Measurements from ENCODE around the gene MBIP.

MBIP gene

DNA sequence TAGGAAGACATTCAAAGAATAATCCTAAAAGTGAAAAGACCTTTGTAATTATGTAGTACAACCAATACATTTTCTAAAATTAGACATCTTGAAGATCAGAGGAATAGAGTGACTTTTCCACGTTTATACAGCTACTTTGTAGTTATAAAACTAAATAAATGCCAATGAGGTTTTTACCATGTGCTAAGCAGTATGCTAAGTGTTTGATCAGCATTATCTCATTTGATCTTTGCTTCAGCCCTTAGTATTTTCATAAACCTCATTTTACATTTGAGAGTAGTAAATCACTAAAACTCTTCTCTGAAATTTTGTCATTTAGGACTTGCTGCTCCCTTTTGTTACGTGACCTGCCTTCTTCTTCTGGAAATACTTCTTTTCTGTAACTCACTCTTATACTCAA lies 13.6 kb downstream of the MBIP start:
- no peak for DNase-seq

DNA sequence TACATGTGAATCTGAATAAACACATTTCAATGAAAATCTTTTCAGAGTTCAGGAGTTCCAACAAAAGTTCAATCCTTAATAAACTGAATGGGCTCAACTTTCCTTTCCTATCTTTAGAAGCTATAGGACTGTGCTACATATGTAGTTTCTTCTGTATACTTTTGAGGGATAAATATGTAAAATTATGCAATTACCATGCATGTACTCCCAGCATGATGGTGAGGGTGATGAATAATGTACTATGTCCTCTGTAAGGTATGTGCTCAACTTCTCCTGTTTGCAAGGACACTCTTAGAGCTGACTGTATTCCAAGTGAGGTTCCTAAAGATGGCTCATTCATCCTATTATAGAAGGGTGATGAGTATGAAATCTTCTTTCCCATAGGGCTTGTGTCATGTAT lies 15.5 kb downstream of the MBIP start:
- DNase-seq: no peak

DNA sequence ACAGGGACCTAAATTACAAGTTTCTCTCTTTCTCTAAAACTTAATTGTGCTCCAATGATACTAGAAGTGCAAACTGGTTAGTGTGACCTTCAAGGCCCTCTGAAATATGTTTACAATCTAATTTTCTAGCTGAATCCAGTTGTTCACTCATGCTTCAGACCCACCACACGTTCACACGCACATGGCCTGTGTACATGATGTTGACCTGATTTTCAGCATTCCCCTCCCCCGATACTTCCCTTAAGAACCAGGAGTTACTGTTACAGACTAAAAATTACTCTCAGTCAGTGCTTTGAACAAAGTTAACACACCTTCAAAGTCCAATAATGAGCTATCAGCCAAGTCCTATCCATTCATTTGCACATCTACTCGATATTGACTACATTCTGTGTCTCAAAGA lies 16.5 kb downstream of the MBIP start:
- no peak for DNase-seq

DNA sequence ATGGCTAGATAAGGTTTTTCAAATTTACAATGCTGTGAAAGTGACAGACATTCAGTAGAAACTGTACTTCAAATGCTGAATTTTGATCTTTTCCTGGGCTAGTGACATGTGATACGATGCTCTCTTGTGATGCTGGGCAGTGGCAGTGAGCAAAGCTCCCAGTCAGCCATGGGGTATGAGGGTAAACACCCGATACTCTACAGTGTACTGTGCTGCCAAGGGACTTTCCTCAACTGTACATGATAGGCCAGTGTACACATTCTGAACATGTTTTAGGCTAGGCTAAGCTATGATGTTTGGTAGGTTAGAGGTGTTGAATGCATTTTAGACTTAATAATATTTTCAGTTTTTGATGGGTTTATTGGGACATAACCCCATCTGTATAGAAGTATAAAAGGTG lies 17.6 kb downstream of the MBIP start:
- no peak for DNase-seq

DNA sequence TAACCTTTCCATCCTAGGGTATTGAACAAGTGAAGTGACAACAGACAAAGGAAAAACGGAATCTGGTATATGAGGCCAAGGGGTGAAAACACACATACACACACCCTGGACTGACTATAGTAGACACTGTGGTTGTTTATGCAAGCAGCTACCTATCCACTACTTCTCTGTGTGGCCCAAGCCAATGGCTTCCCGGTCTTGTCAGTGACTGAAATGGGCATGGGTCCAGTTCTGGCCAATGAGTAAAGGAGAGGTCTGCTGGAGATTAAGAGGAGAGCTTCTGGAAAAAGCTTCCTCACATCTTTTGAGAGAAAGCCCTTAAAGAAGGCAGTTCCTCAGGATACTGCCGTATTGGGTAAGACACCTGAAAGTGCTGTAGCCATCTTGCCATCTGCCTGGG lies 19.3 kb downstream of the MBIP start:
- no peak for DNase-seq

DNA sequence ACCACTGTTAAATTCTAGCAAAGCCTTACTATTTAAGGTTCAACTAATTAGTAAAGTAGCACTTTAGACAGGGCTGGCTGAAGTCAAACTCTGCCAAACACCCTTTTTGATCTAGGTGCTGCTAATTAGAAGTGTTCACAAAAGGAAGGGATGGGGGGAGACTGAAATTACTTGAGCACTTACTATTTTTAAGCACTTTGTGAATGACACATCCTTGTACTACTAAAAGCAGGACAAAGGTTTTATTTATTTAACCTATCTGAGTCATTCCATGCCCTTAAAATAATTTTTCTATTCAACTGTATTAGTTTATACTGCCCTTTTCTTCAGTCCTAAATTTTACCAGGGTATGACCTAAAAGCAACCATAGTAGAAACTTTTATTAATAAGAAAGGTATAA lies 20.1 kb downstream of the MBIP start:
- DNase-seq: no peak

DNA sequence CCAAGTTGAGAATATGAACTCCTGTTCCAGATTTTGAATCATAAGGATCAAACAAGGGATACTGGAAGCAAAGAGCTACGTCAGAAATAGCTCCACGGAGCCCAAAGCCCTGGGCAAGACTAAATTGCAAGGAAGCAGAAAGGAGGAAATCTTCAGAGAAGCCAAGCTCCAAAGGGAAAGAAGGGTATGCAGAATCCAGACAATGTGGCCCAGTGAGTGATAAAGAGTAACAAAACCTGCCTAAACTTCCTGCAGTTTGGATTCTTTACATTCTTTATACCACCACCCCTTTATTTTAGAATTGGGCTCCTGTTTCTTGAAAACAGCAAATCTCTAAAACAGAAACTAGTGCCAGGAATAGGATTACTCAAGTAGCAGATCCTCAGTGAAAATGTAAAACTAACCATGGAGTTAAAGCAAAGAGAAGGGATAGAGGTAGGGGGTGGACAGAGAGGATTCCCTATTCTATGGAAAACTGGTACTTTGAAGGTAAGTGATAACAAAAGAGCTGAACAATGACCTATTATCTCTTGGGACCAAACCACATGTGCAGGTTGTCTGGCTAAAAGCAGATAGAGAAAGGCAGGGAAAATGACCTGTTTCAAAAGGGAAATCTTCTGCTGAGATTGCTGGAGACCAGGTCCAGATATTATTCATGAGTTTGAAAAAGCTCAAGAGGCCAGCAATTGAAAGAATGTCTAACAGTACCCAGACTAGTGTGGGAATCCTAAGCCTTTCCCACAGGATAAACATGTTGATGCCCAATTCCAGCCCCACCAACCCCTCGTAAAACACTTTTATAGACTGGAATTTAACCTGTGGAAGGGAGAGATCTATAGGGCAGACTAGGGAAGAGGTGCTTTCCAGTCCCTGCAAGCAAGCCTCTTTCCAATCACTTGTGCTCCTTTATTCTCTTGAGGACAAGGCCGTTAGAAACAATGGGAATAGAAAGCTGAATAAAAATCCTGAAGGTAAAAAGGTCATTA lies 24.5 kb downstream of the MBIP start:
- no peak for DNase-seq

DNA sequence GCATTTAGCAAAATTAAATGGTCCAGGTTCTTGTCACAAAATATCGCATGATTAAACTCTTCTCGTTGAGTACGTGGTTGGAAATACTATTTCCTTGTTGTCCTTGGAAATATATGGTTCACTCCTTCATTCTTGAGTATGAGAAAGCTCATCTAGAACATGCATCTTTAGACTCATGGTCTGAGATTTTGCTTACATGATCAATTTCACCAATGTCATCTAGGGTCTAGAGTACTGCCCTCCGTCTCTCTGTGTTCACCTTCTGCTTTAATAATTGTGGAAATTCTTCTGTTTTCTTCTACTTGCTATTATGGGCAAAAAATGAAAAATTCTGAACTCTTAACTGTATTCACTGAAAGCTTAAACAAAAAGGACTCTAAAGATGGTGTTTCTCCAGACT lies 25.9 kb downstream of the MBIP start:
- no peak for DNase-seq

DNA sequence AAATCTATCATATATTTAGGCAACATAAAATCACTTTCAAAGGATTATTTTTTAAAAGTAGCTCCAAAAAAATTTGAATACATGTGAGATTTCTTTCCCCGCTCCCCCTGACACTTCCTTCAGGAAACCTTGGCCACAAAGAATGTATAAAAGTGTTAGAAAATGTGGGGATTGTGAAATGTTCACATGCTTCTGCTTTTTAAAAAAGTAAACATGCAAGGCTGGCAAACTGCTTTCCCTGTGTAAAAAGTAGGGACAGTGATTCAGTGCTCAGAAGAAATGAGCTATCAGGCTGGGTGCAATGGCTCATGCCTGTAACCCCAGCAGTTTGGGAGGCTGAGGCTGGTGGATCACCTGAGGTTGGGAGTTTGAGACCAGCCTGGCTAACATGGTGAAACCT lies 26.6 kb downstream of the MBIP start:
- DNase-seq: no peak

DNA sequence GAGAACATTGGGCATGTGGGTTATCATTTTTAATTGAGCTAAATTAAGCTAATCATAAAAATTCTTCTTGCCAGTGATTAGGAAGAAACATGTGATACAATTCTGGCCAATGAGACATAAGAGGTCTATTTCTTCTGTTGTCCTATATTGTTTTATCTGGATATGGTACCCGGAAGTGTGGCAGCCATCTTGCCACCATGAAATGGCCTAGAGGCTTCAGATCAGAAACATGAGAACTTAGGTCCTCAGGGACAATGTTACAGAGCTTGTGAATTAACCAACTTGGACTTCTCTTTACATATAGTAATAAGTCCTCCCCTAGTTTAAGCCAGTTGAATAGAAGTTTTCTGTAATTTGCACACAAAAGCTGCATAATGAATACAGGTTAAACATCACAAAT lies 30.5 kb downstream of the MBIP start:
- DNase-seq: no peak

DNA sequence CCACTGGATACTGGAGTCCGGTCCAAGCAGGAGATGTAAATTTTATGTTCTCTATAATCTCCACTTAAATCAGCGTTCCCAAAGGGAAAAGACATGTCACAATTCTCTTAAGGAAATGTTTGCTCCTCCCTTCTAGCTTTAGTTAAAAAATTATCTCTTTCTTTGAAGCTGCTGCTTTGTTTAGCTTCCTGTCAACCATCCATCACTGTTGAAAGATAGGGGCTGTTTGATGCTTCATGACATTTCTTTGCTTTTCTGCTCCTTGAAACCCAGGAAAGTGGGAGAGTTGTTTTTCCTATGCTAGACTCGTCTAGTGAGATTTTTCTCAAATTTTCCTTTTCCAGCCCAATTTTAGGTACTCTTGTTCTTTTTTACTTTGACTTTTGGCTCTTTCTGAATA lies 31.9 kb downstream of the MBIP start:
- DNase-seq: no peak

DNA sequence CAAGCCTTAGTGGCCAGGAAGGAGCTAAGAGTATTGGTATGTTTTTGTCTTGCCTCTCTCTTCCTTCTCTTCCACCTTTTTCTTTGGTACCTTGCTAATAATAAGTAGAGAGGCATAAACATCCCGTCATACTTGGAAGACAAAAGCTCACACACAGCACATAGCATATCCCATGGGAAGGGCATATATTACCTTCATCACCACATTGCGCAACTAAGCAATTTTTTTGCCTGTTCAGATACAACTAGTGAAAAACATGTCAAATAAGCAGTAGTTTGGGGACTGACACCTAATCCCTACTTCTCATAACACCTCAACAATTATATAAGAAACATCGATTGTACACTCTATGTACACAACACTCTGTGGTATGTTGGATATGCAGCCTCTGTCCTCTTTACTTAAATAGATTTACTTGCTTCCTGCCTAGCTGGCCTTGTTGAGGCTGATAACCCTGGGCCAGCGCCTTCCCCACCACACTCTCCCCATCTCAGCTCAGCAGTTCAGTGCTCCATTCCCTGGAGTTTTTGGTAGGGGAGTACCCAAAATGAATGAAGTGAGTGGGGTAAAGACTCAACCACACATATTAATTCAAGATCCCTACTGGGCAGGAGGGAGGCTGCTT lies 35.4 kb downstream of the MBIP start:
- no peak for DNase-seq

DNA sequence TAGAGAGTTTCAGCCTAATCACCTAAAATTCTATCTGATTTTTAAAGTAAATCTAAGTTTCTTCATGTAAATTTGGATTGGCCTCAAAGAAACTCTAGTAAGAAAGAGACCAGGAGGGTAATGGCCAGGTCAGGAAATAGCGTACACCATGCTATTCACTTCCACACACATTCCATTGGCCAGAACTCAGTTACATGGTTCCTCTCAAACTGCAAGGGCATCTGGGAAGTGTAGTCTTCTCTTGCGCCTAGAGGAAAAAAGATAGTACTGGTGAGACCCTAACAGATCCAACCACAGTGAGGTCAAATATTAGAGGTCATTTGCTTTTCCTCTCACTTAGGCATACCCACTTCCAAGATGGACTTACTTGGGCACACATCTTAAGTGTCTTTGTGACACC lies 39.1 kb downstream of the MBIP start:
- DNase-seq: no peak

DNA sequence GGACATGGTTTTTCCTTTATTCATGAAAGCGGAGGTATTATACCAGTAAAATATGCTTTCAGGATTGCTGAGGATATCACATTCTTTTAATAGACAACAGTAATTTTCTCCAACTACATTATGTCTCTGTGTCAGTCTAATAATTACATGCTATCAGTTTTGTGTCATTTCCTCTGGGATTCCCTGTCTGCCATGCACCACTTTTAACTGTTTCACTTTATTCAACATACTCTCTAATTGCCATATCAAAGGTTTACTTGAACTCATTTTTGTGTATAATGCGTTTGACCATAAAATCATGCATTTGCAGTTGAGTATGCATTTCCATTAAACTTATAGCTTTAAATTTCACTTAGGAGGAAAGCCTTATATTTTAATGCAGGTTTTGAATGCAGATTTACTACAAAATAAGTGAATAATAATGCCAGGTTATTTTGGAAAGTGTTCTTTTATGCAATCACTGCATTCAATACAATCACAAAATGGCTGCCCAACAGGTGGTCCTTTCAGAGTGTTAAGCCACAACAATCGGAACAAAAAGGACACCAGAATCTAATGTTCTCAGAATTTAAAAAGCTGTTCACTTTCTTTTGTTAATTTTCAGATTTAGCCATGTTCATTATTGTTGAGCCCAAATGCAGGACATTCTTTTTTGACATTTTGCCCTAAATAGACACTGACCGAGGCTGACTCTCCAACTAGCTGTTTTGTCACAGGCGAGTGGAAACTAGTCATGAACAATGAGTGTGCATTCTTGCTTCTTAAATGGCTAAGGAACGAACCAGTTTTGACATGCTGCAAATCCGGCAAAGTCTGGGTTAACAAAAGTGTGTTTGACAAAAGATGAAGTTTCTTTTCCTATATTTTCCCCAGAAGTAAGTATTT lies 40.9 kb downstream of the MBIP start:
- DNase-seq: no peak

DNA sequence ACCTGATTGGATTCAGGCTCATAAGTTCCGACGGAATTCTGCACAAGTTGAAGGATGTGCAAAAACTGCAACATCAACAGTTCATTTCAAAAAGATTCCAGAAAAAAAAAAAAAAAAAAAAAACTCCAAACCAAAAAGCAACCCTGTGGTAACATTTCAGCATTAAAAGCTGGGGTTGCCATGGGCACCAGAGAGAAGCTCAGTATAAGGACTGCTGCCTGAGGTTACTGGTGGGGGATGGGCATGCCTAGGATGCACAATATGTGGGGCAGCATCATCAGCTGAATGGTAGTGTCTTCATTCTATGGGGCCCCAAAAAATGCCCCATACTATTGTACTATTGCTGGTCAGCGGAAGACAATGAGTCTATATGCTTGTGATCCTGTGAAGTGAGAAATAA lies 44.7 kb downstream of the MBIP start:
- DNase-seq: no peak

DNA sequence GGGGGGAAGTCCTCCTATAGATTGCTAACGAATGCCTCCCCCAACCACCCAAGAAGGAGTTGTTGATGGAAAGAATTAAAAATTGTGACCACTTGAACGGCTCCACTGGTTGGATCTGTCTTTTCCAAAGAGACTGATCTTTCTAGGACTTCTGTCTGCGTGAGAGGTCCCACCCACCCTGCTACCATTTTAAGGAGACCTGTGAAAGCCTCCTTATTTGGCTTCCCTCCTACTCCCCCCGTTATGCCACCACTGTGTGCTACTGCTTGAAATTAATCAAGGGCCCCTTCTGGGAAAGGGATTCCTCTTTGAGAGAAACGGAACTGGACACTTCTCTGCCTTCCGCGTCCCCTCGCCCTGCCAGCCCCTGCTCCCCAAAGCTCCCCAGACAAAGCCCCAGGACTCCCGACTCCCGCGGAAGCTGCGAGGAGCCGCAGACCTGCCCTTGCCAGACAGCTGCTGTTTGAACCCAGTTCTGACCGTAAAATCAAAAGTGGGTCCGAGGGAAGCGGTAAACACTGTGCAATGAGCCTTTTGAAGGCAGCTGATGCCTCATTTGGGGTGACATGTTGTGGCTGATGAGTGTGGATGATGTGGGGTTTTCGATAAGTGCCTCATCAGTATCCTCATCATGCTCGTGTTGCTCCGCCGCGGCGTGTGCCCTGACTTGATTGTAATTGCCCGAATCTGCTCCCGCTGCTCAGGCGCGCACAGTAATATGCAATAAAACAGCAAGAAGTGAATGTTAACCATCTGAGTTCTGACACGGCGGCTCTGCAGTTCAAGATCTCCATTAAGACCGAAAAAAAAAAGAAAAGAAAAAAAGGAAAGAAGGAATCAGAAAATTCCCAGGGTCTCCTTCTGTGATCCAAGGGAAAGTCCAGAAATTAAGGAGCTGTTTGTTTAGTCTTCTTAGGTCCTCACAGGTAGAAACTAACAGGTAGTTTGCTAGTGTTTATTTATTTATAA lies 48.2 kb downstream of the MBIP start:
- peak; percentile 62 for DNase-seq

DNA sequence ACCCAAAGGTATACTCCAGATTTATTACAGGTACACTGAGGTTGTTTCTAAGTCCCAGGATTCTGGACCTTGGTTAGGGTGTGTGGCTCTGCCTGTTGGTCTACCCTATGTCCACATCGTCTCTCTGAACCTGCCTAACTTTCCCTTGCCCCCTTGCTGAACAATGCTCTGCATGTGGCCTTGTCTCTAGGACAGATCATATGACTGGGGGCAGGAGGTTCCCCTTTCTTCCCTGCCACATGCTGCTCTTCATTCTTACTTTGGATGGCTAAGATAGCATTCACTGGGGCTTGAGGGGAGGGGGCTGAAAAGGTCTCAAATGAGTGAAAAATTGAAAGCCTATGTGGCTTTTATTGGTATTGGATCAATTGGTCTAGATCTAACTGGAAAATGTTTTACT lies 49.2 kb downstream of the MBIP start:
- DNase-seq: no peak

DNA sequence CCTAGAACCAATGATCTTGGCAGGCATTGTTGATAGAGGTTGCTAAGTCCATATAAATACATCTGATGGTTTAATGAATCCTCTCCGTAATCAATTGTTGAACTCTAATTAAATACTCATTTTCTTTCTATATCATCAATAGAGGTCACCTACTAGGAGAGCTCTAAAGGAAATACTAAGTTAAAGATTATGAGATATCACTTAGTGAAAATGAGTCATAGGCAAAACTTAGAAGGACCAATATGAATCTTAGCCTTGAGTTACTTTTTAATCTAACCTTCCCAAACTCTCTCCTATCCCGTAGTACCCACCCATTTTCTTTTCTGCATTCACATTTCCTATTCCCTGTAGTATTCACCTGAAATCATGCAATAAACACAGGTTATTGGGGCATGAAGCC lies 50.2 kb downstream of the MBIP start:
- no peak for DNase-seq

DNA sequence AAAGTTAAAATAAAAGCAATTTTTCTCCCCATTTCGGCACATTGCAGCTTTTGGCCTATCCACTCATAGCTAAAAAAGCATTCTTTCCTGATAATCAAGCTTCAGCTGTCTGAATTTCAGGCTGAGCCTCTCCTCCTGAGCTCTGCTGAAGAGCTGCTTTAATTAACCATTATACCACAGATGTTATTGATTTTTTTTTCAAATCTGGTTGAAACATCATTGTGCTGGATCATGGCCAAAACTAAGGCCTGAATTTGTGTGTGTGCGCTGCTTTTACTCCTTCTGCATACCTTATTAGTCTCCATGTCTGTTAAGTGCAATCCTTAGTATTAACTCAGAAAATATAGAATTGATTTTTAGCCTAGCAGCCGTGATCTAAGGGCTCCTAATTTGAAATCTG lies 52.3 kb downstream of the MBIP start:
- no peak for DNase-seq

DNA sequence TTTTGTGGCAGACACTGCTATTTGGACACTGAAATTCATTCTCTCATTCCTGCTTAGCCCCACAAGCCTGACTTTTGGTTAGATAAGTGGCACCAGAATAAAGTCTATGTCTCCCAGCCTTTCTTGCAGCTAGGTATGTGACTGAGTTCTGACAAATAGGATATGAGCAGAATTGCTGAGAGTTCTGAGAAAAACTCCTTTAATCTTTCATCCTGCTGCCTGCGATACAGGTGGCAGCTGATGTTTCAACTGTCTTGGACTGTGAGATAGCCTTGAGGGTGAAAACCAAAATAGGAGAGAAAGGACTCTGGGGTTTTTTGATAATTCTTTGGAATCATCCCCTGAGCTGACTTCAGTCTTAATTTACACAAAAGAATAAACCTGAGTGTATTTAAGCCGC lies 55.8 kb downstream of the MBIP start:
- DNase-seq: no peak

DNA sequence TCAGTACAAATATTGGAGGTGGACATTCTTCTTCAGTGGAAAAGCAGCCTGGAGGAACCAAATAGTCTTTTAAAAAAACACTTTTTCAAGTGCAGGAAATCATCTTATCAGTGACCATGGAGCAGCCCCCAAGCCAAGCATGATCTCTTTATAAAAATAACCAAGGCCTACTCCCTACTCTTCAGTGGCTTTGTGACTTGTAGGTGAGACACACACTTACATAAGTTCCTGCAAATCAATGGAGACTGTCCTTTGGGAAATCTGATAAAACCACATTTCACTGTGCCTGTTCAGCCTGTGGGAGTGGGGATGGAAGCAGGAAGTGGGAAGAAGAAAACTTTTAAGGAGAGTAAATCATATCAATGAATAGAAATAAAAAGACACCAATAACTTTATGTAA lies 56.3 kb downstream of the MBIP start:
- DNase-seq: no peak

DNA sequence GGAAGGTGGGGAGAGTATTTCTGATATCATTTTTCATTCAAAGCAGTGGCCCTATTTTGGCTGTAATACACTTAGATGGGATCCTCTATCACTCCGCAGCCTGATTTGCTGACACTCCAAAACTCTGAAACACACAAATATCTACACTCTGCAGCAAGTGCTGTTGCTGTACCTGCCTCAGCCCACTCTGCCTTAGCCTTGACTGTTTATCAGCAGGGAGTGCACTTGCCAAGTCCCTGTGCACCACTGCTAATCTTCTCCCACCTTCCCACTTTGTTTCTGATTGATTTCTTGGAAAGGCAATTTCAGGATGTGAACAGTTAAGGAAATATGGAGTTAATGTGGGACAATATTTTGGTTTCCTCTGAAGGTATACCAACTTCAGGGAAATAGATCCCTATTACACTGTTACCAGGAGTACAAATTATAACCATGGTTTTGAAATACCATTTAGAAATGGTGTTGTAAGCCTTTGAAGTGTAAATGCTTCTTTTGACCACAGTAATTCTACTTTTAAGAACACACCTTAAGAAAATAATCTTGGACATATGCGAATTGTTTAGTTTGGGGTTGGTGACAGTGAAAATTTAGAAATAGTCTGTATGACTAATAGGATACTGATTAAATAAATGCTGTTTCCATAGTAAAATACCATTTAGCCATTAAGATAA lies 59.3 kb downstream of the MBIP start:
- DNase-seq: no peak

Data from activated CD8-positive, alpha-beta memory T cell treated with anti-CD3 and anti-CD28 coated beads, Interleukin-2, amount 50 U/mL, for 48 hours (primary cell).